NCI-H2227 treated with DMSO at 0.1 percent for 48 hours (cell line): ENCODE results near the gene OLFML2A.

Experiments used
- DNase-seq: peaks from one replicate; lab custom pipeline; 2025; lab: John Stamatoyannopoulos, UW

OLFML2A gene

DNA sequence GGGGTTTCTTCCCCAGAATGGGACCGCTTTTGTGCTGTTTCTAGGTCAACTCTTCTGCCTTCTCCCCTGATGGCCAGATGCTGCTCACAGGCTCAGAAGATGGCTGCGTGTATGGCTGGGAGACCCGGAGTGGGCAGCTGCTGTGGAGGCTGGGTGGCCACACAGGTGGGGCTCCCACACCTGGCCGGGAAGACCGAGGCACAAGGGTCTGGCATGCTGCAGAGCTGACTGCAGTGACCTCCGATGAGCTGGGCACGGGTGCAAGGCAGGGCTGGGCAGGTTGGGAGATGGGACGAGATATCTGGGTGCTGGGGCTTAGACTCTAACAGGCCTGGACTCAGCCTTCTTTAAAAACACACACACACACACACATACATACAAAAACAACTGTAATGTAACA is 77.2 kb downstream of the OLFML2A start:
- no peak for DNase-seq

DNA sequence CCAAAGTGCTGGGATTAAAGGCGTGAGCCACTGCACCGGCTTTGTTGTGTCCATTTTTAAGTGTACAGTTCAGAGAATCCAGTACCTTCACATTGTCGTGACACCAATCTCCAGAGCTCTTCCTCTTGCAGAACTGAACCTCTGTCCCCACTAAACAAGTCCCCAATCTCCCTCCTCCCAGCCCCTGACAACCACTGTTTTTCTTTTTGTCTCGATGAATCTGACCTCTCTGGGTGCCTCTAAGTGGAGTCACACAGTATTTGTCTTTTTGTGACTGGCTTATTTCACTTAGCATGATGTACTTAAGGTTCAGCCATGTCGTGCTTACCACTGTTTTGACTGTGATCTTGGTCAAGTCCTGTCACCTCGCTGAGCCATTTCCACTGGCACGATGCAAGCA is 77.9 kb downstream of the OLFML2A start:
- no peak for DNase-seq

DNA sequence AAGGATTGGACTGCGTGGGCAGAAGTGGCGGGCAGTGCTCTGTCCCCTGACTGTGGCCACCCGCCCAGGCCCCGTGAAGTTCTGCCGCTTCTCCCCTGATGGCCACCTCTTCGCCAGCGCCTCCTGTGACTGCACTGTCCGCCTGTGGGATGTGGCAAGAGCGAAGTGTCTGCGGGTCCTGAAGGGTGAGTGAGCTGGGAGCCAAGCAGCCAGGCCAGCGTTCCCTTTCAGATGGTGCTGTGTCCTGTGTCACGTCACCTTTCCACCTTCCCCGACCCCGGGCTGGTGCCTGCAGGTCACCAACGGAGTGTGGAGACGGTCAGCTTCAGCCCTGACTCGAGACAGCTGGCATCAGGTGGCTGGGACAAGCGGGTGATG is 78.6 kb downstream of the OLFML2A start:
- DNase-seq: no peak

DNA sequence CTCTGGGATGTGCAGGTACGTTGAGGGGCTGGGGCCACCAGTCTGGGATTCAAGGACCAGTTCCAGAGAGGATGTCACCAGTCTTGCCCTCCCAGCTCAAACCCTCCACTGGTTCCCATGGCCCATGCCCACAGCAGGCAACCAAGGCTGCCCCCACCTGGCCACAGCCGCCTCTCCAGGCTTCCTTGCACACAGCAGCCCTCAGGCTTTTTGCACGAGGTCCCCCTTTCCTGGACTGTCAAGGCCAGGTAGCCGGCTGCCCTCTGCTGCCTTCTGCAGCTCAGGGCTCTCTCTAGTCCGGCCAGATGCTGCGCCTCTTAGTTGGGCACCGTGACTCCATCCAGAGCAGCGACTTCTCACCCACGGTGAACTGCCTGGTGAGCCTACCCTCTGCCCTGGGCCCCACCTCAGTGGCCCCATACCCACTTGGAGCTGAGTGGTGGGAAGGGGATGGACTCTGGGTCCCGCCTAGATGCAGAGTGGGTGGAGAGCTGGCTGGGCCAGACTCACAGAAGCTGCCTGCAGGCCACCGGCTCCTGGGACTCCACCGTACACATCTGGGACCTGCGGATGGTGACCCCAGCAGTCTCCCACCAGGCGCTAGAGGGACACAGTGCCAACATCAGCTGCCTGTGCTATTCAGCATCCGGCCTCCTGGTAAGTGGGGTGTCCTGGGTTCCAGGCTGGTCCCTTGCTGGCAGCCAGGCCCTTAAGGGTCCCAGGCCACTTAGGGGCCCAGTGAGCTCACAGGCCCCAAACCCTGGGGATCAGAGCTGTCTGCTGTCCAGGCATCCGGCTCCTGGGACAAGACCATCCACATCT is 79.2 kb downstream of the OLFML2A start:
- DNase-seq: no peak

DNA sequence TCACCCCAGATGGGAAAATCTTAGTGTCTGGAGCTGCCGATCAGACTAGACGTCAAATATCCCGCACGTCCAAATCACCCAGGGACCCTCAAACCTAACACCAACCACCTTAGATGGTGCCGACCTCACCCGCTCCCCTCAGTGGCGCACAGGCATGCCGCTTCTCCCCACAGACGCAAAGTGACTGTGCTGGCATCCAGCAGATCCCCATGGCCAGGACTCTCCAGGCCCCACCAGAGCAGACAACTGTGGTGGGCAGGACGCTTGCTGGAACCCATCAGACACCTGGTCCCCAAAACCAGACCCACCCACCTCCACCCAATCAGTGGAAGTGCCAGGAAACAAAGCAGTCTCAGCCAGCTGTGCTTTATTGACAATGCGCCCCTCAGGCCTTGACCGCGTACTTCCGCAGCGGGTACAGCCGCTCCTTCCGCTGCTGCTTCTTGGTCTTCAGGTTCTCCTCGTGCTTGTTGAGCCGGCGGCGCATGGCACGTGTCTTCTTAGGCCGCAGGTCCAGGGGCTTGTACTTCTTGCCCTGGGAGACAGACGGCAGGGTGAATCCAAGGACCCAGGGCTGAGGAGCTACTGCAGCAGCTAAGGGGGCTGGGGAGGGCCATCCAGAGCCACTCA is 80.7 kb downstream of the OLFML2A start:
- DNase-seq: no peak

DNA sequence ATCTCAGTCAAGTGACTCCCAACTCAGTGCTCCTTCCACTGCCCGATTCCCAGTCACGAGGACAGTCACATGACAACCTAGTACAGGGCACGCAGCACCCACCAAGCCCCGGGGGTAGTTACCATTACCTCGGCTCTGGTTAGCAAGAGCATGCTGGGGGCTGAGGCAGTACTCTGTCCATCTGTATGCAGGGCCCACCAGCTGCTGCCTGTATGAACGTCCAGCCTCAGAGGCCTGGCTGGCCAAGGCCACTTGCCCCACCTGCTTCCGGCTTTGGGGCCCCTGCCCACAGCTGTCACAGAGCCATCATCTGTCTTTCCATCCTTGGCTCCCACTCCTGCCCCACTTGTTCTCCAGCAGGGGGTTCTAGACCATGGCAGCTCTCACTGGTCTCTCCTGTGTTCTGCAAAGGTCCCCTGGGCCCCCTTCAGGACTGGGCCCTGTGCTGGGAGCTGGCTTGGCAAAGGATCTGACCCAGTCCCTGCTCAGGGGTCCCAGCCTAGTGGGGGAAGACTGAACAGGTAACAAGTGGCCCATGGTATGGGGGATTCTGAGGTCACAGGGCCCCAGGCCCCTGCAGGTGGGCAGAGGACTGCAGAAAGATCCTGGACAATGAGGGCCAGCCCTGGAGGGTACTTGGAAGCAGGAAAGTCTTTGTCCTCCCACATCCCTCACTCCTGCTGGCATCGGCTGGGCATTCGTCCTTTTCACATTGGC is 81.6 kb downstream of the OLFML2A start:
- DNase-seq: no peak

DNA sequence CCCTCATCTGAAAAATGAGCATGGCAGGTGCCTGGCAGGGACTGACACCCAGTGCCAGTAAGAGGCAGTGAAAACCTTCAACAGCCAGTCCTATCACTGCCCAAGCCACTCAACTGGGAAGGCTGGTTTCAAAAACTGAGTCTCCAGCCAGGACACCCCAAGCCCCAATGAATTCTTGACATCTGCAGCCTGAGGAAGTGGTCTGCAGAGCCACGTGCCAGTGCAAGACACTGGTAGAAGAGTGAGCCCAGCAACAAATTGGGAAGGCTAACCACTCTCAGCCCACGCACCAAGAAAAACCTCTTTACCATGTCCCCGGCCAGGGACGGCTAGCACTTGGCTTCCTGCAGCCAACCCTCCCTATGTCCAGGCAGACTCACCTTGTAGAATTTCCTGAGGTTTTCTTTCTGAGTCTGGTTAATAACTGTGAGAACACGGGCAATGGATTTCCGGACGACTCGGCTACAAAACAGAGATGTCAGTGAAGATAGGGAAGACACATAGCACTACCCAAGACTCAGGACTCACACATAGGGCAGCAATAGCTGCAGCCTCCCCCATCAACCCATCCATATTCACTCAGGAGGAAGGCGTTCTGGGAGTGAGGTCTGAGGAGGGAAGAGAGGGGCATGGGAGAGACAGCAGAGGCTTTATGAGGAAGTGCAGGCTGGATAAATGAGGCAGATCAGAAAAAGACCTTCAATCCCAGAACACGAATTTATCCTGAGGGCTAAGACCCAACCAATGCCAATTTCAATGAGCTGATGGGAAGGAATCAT is 83.1 kb downstream of the OLFML2A start:
- no peak for DNase-seq

DNA sequence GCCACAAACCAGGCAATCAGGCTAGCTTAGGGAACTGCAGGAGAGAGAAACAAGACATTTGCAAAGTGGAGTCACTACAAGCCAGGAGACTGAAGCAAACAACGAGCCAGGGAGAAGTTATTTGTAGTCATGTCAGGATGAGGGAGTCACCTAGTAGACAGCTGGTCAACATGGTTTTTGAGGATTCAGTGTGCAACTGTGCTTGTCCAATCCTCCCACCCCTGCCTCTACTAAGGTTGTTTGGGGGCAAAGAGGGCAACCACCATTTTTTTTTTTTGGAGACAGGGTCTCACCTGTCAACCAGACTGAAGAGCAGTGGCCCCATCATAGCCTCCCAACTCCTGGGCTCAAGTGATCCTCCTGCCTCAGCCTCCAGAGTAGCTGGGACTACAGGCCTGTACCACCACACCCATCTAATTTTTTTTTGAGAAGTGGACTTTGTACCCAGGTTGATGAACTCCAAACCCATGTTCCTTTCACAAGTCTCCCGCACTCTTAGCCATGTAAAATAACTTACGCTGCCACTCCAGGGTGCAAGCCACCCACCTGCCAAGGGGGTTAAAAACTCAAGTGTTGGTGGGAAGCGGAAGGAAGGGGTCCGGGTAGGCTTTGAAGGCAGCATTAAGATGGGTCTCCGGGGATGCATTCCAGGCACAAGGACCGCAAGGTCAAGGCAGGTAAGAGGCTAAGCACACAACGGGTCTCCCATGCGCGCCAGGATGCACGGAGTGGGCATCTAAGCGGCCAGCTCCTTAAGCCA is 83.8 kb downstream of the OLFML2A start:
- DNase-seq: no peak

DNA sequence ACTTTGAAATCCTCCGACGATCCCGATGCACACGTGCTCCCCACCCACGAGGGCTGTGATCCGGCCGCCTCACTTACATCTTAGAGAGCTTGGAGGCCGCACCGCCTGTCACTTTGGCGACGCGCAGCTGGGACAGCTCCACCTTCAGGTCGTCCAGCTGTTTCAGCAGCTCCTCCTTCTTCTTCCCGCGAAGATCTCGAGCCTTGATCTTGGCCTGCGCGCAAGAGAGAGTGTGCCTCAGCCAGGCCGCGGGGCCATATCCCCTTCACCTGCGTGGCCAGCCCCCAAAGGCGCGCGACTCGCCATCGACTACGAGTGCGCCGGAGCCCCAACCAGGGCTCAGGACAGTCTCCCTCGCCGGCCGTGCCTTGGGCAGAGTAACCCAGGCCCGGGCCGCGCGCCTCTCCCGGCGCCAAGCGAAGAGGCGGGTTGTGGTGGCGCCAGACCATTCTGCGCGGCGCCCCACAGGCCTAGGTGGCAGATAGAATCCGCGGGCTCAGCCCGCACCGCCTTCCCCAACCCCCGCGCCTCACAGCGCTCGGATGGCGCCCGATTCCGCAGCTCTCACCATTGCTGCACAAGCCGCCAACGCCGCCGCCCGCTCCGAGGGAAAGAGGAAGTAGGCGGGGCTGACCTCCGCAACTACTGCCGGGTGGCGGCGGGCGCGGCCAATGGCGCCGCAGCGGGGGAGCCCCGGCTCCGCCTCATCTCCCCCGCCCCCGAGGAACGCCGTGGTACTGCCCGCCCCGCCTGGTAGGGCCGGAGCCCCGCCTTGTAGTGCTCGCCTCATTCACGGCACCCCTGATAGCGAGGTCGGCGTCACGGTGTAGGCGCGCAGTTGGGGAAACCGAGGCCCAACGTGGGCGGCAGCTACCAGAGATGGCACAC is 84.7 kb downstream of the OLFML2A start, which contains the start of the genes ARPC5L and RPL35:
Gene ARPC5L (plus strand): TSS at position 789 of the 888 bp plus-strand sequence. CDS start 7,161 bp downstream, outside the sequence.
Gene RPL35 (minus strand): TSS at position 616 of the 888 bp plus-strand sequence. CDS start 45 bp downstream, at position 571.
- peak; percentile 84 for DNase-seq

DNA sequence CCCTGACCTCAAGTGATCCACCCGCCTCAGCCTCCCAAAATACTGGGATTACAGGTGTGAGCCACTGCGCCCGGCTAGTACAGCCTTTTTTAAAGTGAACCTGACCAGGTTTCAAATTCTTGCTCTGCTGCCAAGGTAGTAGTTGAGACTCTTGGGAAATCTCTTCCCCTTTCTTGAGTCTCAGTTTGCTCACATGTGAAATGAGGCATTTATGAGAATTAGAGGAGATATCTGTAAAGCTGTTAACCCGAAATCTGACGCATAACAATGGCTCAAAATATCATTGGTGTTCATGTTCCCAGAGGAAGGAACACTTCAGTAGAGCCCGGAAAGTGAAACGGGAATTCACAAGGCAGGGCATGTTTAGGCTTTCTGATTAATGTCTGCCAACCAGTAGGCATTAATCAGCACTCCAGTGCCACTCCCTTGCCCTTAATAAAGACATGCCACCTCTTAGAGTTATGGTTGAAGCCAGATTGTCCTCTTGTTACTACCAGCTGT is 86.5 kb downstream of the OLFML2A start:
- DNase-seq: no peak
